Trophoblast cell (in vitro differentiated cells and primary cell): ENCODE results near the gene GPBP1L1.

Source experiments
- DNase-seq, 2 donors: peaks; one replicate each; pipeline ENCODE4 v3.0.0-alpha.2; 2016
- H2AFZ ChIP-seq: 2 replicates; pipeline ENCODE4 v1.6.1; 2013; ENCODE audit warnings: low read length, moderate library complexity, mild to moderate bottlenecking; ENCODE audit not compliant: insufficient read depth, poor library complexity
- H2AK5ac ChIP-seq: 2 replicates; pipeline ENCODE4 v1.6.1; 2013; ENCODE audit warnings: mild to moderate bottlenecking, low read length
- H2BK120ac ChIP-seq: 2 replicates; pipeline ENCODE4 v1.6.1; 2013; ENCODE audit warnings: low read length, mild to moderate bottlenecking, moderate library complexity; ENCODE audit not compliant: insufficient read depth, poor library complexity
- H2BK12ac ChIP-seq: 2 replicates; pipeline ENCODE4 v1.6.1; 2013; ENCODE audit warnings: mild to moderate bottlenecking, low read length, moderate library complexity
- H2BK5ac ChIP-seq: 2 replicates; pipeline ENCODE4 v1.6.1; 2013; ENCODE audit warnings: low read length, low read depth, moderate library complexity, mild to moderate bottlenecking; ENCODE audit not compliant: poor library complexity
- H3K14ac ChIP-seq: 2 replicates; pipeline ENCODE4 v1.6.1; 2013; ENCODE audit warnings: mild to moderate bottlenecking, low read length
- H3K18ac ChIP-seq: 2 replicates; pipeline ENCODE4 v1.6.1; 2013; ENCODE audit warnings: mild to moderate bottlenecking, low read length
- H3K23ac ChIP-seq: 2 replicates; pipeline ENCODE4 v1.6.1; 2013; ENCODE audit warnings: low read length
- H3K27ac ChIP-seq: 2 replicates; pipeline ENCODE4 v1.5.1; 2013; ENCODE audit warnings: low read depth, mild to moderate bottlenecking, inconsistent platforms, low read length, moderate library complexity
- H3K27me3 ChIP-seq: 2 replicates; pipeline ENCODE4 v1.6.1; 2013; ENCODE audit warnings: inconsistent platforms, mild to moderate bottlenecking, low read length, moderate library complexity; ENCODE audit not compliant: insufficient read depth
- H3K36me3 ChIP-seq, 2 experiments: 1 replicate in 1 of 2; 2 replicates in 1 of 2; pipeline ENCODE4 v1.6.1; 2013; ENCODE audit warnings: low read length in 2 of 2, mild to moderate bottlenecking in 2 of 2, moderate library complexity in 1 of 2; ENCODE audit not compliant: insufficient read depth in 2 of 2, control insufficient read depth in 1 of 2
- H3K4ac ChIP-seq: 2 replicates; pipeline ENCODE4 v1.6.1; 2013; ENCODE audit warnings: low read depth, mild to moderate bottlenecking, low read length, moderate library complexity
- H3K4me1 ChIP-seq, 2 experiments: 1 replicate in 1 of 2; 2 replicates in 1 of 2; pipeline ENCODE4 v1.6.1; 2013; ENCODE audit warnings: low read length in 2 of 2, mild to moderate bottlenecking in 2 of 2, moderate library complexity in 1 of 2; ENCODE audit not compliant: insufficient read depth in 2 of 2, control insufficient read depth in 1 of 2
- H3K4me2 ChIP-seq: 2 replicates; pipeline ENCODE4 v1.6.1; 2013; ENCODE audit warnings: inconsistent platforms, mild to moderate bottlenecking, low read length, moderate library complexity
- H3K4me3 ChIP-seq: 2 replicates; pipeline ENCODE4 v1.5.1; 2013; ENCODE audit warnings: mild to moderate bottlenecking, low read depth, low read length, inconsistent platforms
- H3K79me1 ChIP-seq: one replicate; pipeline ENCODE4 v1.6.1; 2013; ENCODE audit warnings: low read length
- H3K79me2 ChIP-seq: 2 replicates; pipeline ENCODE4 v1.6.1; 2013; ENCODE audit warnings: low read length, mild to moderate bottlenecking; ENCODE audit not compliant: control insufficient read depth, insufficient read depth, poor library complexity
- H3K9ac ChIP-seq: 2 replicates; pipeline ENCODE4 v1.6.1; 2013; ENCODE audit warnings: mild to moderate bottlenecking, low read length
- H3K9me3 ChIP-seq: 2 replicates; pipeline ENCODE4 v1.6.1; 2013; ENCODE audit warnings: low read depth, mild to moderate bottlenecking, control low read depth, inconsistent platforms, low read length; ENCODE audit not compliant: insufficient read depth
- H4K12ac ChIP-seq: 2 replicates; pipeline ENCODE4 v1.6.1; 2013; ENCODE audit warnings: low read depth, mild to moderate bottlenecking, low read length, moderate library complexity
- H4K8ac ChIP-seq: 2 replicates; pipeline ENCODE4 v1.6.1; 2013; ENCODE audit warnings: low read depth, mild to moderate bottlenecking, low read length, moderate library complexity
- H4K91ac ChIP-seq: one replicate; pipeline ENCODE4 v1.6.1; 2013; ENCODE audit warnings: low read depth, mild to moderate bottlenecking, low read length, moderate library complexity
- WGBS: extraction: QIAGEN DNeasy Blood & Tissue Kit; methylation state at CpG from one replicate; pipeline ENCODE4 v1.1.7; 2013; ENCODE audit warnings: missing lambda C conversion rate; ENCODE audit not compliant: insufficient read length, insufficient coverage; ENCODE audit errors: extremely low coverage; 5-methylcytosine and 5-hydroxymethylcytosine counted together

GPBP1L1 gene

DNA sequence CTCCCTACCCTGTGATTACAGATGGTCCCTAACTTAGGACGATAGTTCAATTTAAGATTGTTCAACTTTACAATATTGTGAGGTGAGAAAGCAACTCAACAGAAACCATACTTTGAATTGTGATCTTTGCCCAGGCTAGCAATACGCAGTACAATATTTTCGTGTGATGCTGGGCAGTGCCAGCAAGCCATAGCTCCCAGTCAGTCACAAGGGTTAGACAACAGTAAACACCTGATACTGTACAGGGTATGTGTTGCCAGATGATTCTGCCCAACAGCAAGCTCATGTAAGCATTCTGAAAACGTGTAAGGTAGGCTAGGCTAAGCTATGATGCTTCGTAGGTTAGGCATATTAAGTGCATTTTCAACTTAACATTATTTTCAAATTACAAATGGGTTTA lies 11.9 kb downstream of the GPBP1L1 start:
- WGBS = no CpG with 5 or more reads among the region's 5 CpGs
- Histone ChIP-seq H3K9ac (no peak overlapping the region), H2AK5ac (no peak overlapping the region), H3K27me3 (no peaks in the 10 kb centered on the region), H3K14ac (no peak overlapping the region), H2BK5ac (no peak overlapping the region), H3K18ac (no peak overlapping the region), H4K12ac (no peak overlapping the region), H4K8ac (no peak overlapping the region), H2BK120ac (no peak overlapping the region), H3K4me3 (no peak overlapping the region), H3K79me1 (no peaks in the 10 kb centered on the region), H3K27ac (no peak overlapping the region), H3K36me3 (peaks cover 0 to 3% of the 10 kb centered on the region in 2 experiments), H3K79me2 (peaks cover 14% of the 10 kb centered on the region), H2BK12ac (no peak overlapping the region), H3K4me1 (peaks cover 0 to 5% of the 10 kb centered on the region in 2 experiments), H2AFZ (no peak overlapping the region), H3K9me3 (no peaks in the 10 kb centered on the region), H3K4me2 (no peak overlapping the region), H3K4ac (peak overlapping the region; percentile 29), H3K23ac (no peak overlapping the region), H4K91ac (no peak overlapping the region)
- no peak for DNase-seq

DNA sequence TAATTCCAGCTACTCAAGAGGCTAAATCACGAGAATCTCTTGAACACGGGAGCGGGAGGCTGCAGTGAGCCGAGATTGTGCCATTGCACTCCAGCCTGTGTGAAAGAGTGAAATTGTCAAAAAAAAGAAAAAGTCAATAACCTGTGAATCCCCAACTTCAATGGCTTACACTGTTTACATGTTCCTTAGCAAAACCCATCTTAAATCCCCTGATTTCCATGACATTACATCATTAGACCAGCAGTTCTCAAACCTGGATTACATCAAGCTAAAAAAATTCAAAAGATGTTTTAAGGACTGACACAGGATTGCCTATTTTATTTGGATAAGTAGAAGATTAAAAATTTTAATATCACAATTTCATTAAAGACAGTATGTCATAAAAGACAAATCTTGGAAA lies 12.4 kb downstream of the GPBP1L1 start:
- Histone ChIP-seq H3K18ac (no peak overlapping the region), H3K79me1 (peaks cover 1% of the 10 kb centered on the region), H3K79me2 (peaks cover 13% of the 10 kb centered on the region), H3K9ac (no peak overlapping the region), H3K14ac (no peak overlapping the region), H3K23ac (no peak overlapping the region), H2AK5ac (no peak overlapping the region), H3K36me3 (peaks cover 2 to 3% of the 10 kb centered on the region in 2 experiments), H4K12ac (no peak overlapping the region), H3K4me2 (no peak overlapping the region), H4K91ac (no peak overlapping the region), H2AFZ (no peak overlapping the region), H4K8ac (no peak overlapping the region), H3K4ac (peak overlapping the region; percentile 35), H2BK12ac (no peak overlapping the region), H3K4me3 (no peak overlapping the region), H3K9me3 (no peaks in the 10 kb centered on the region), H3K4me1 (peaks cover 0 to 2% of the 10 kb centered on the region in 2 experiments), H2BK120ac (no peak overlapping the region), H3K27me3 (no peaks in the 10 kb centered on the region), H3K27ac (no peak overlapping the region), H2BK5ac (no peak overlapping the region)
- WGBS = no CpG with 5 or more reads among the region's 4 CpGs
- DNase-seq = peak in 1 of 2 donors; percentile 57

DNA sequence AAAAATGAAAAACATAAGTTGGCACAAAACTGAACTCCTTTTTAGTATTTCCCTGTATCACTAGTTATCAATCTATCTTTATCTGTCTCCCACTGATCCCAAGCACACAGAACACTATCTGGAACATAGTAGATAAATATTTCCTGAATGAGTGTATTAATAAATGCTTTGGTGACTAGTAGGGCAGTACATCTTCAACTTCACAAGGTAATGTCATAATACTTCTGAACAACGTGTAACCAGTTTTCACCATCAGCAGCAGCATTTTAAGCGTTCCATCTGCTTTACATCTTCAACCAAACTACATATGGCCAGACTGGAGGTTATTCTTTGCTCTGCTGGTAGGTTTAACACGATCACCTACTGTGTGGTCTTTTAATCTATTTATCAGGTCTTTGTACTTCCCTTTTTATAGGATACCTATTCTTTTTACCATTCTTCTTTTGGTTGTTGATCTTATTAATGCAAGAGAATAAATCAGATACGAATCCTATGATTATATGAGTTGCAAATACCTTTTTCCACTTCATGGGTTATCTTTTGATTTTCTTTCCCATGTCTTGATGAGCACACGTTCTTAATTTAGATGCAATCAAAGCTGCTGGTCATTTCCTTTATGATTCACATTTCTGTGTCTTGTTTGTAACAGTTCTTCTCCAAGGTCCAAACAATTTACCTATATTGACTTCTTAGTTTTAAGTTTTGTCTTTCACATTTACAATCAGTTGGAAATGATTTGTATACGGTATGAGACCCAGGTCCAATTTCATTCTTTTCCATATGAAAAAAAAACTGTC lies 16.3 kb downstream of the GPBP1L1 start:
- H3K18ac ChIP-seq = no peak overlapping the region
- peaks cover 4 to 5% of the 10 kb centered on the region in 2 experiments for H3K36me3 ChIP-seq
- H3K9me3 ChIP-seq = no peaks in the 10 kb centered on the region
- no peak overlapping the region for H3K14ac ChIP-seq
- H4K8ac ChIP-seq = no peak overlapping the region
- H3K9ac ChIP-seq = no peak overlapping the region
- H2BK120ac ChIP-seq = no peak overlapping the region
- H3K27ac ChIP-seq = no peak overlapping the region
- no peak overlapping the region for H4K91ac ChIP-seq
- no peak overlapping the region for H3K23ac ChIP-seq
- H3K4me2 ChIP-seq = no peak overlapping the region
- no peak overlapping the region for H3K4ac ChIP-seq
- H2AK5ac ChIP-seq = no peak overlapping the region
- H3K27me3 ChIP-seq = no peaks in the 10 kb centered on the region
- no peak overlapping the region for H4K12ac ChIP-seq
- no peak overlapping the region for H2AFZ ChIP-seq
- DNase-seq = peak; percentile 40 to 80
- no peak overlapping the region for H2BK5ac ChIP-seq
- H3K79me1 ChIP-seq = peaks cover 1% of the 10 kb centered on the region
- H3K4me3 ChIP-seq = no peak overlapping the region
- no peak overlapping the region for H2BK12ac ChIP-seq
- peaks cover 16% of the 10 kb centered on the region for H3K79me2 ChIP-seq
- no CpG with 5 or more reads among the region's 6 CpGs for WGBS
- peaks cover 0 to 2% of the 10 kb centered on the region in 2 experiments for H3K4me1 ChIP-seq

DNA sequence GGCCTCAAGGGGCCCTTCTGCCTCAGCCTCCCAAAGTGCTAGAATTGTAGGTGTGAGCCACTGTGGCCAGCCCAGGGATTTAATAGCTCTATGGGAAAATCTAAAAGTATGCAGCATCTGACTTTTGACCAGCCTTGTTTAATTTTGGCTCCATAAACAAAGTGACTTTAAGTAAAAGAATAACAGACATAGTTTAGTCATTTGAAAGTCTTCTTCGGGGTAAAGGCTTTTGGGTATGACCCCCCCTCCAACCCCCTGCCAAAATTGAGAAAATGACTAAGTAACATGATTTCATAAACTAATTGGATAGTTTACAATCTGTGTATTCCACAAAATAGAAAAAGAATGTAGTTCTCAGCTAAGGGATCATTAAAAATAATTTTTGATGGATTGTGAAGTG lies 17.0 kb downstream of the GPBP1L1 start:
- Histone ChIP-seq H3K4me1 (no peaks in the 10 kb centered on the region), H2BK12ac (no peak overlapping the region), H3K9ac (no peak overlapping the region), H3K9me3 (no peaks in the 10 kb centered on the region), H2BK5ac (no peak overlapping the region), H4K91ac (no peak overlapping the region), H2AFZ (no peak overlapping the region), H3K36me3 (peaks cover 1 to 5% of the 10 kb centered on the region in 2 experiments), H3K27me3 (no peaks in the 10 kb centered on the region), H4K8ac (no peak overlapping the region), H4K12ac (no peak overlapping the region), H3K14ac (no peak overlapping the region), H3K18ac (no peak overlapping the region), H3K4me3 (no peak overlapping the region), H2BK120ac (no peak overlapping the region), H3K23ac (no peak overlapping the region), H3K4me2 (no peak overlapping the region), H2AK5ac (no peak overlapping the region), H3K79me1 (peaks cover 1% of the 10 kb centered on the region), H3K4ac (peak overlapping the region; percentile 84), H3K27ac (no peak overlapping the region), H3K79me2 (peaks cover 17% of the 10 kb centered on the region)
- no CpG with 5 or more reads among the region's 1 CpG for WGBS
- DNase-seq = no peak
